ENCODE measurements around the gene DYRK4.

DNA sequence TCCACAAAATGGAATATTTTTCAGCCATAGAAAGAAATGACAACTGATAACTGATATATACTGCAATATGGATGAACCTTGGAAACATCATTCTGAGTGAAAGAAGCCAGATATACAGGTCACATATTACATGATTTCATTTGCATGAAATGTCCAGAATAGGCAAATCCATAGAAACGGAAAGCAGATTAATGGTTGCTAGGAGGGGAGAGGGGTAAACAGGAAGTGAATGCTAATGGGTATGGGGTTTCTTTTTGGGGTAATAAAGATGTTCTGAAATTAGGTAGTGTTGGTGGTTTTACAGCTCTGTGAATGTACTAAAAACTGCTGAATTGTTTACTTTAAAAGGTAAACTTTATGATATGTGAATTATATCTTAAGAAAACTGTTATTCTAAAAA, 16.8 kb upstream of the DYRK4 start:
- TF ChIP-seq, protein P1, sequence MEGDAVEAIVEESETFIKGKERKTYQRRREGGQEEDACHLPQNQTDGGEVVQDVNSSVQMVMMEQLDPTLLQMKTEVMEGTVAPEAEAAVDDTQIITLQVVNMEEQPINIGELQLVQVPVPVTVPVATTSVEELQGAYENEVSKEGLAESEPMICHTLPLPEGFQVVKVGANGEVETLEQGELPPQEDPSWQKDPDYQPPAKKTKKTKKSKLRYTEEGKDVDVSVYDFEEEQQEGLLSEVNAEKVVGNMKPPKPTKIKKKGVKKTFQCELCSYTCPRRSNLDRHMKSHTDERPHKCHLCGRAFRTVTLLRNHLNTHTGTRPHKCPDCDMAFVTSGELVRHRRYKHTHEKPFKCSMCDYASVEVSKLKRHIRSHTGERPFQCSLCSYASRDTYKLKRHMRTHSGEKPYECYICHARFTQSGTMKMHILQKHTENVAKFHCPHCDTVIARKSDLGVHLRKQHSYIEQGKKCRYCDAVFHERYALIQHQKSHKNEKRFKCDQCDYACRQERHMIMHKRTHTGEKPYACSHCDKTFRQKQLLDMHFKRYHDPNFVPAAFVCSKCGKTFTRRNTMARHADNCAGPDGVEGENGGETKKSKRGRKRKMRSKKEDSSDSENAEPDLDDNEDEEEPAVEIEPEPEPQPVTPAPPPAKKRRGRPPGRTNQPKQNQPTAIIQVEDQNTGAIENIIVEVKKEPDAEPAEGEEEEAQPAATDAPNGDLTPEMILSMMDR (IDR thresholded peaks at IDR 0.05), result no peak
- TF ChIP-seq SIN3A (IDR thresholded peaks at IDR 0.05; ENCODE audit: borderline replicate concordance, insufficient read depth, low read depth, low read length) (no peak), POLR2AphosphoS5 (IDR thresholded peaks at IDR 0.05; ENCODE audit: low read depth, low read length) (no peak)
- TF ChIP-seq, protein P2, sequence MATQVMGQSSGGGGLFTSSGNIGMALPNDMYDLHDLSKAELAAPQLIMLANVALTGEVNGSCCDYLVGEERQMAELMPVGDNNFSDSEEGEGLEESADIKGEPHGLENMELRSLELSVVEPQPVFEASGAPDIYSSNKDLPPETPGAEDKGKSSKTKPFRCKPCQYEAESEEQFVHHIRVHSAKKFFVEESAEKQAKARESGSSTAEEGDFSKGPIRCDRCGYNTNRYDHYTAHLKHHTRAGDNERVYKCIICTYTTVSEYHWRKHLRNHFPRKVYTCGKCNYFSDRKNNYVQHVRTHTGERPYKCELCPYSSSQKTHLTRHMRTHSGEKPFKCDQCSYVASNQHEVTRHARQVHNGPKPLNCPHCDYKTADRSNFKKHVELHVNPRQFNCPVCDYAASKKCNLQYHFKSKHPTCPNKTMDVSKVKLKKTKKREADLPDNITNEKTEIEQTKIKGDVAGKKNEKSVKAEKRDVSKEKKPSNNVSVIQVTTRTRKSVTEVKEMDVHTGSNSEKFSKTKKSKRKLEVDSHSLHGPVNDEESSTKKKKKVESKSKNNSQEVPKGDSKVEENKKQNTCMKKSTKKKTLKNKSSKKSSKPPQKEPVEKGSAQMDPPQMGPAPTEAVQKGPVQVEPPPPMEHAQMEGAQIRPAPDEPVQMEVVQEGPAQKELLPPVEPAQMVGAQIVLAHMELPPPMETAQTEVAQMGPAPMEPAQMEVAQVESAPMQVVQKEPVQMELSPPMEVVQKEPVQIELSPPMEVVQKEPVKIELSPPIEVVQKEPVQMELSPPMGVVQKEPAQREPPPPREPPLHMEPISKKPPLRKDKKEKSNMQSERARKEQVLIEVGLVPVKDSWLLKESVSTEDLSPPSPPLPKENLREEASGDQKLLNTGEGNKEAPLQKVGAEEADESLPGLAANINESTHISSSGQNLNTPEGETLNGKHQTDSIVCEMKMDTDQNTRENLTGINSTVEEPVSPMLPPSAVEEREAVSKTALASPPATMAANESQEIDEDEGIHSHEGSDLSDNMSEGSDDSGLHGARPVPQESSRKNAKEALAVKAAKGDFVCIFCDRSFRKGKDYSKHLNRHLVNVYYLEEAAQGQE (IDR thresholded peaks at IDR 0.05; ENCODE audit: insufficient read depth in 1 of 2, low read depth in 2 of 2, low read length in 1 of 2), result no peak

Data from Panc1 (cell line).